Measurements from ENCODE around the gene RTKN. TPM values are rescaled to one million over a fixed set of nuclear protein-coding genes. Genes with fewer than 3 reads are reported as not detected.

RTKN gene
- total and polyA plus RNA-seq, 9 of the 15 experiments (the other 6 are each of a cell fraction or from before 2014, with no cell fraction given), result 0.14 to 6.9 (median 3.6) TPM

- no peak for TF ChIP-seq ZNF318 (IDR thresholded peaks at IDR 0.05; ENCODE audit: borderline replicate concordance in 1 of 2, low read depth in 1 of 2)
- no peak for TF ChIP-seq KHSRP (IDR thresholded peaks at IDR 0.05)
- no peak for TF ChIP-seq NR2C2 (CRISPR knock-in tag; IDR thresholded peaks at IDR 0.05)
- TF ChIP-seq NR2C2 (tag; IDR thresholded peaks at IDR 0.05), result no peak; the same call in 1 of the 2 replicates
- no peak for TF ChIP-seq ZBTB9 (CRISPR knock-in tag; IDR thresholded peaks at IDR 0.05)
- TF ChIP-seq, protein P1, sequence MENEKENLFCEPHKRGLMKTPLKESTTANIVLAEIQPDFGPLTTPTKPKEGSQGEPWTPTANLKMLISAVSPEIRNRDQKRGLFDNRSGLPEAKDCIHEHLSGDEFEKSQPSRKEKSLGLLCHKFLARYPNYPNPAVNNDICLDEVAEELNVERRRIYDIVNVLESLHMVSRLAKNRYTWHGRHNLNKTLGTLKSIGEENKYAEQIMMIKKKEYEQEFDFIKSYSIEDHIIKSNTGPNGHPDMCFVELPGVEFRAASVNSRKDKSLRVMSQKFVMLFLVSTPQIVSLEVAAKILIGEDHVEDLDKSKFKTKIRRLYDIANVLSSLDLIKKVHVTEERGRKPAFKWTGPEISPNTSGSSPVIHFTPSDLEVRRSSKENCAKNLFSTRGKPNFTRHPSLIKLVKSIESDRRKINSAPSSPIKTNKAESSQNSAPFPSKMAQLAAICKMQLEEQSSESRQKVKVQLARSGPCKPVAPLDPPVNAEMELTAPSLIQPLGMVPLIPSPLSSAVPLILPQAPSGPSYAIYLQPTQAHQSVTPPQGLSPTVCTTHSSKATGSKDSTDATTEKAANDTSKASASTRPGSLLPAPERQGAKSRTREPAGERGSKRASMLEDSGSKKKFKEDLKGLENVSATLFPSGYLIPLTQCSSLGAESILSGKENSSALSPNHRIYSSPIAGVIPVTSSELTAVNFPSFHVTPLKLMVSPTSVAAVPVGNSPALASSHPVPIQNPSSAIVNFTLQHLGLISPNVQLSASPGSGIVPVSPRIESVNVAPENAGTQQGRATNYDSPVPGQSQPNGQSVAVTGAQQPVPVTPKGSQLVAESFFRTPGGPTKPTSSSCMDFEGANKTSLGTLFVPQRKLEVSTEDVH (IDR thresholded peaks at IDR 0.05; ENCODE audit: low read depth, partially characterized antibody), result peak; percentile 49
- TF ChIP-seq MBD2 (IDR thresholded peaks at IDR 0.05; ENCODE audit: borderline replicate concordance, low read depth), result 0 out of 2 replicates have a peak, but pooled peaks have one; percentile 43
- TF ChIP-seq ZNF263 (CRISPR knock-in tag; IDR thresholded peaks at IDR 0.05; ENCODE audit: borderline replicate concordance), result 0 out of 2 replicates have a peak, but pooled peaks have one; percentile 19
- TF ChIP-seq ZBTB33 (CRISPR knock-in tag; IDR thresholded peaks at IDR 0.05), result peak; percentile 21; the same call in 1 of the 2 replicates
- TF ChIP-seq DPF2 (IDR thresholded peaks at IDR 0.05), result peak; percentile 62; the same call in 1 of the 2 replicates
- peak; percentile 62 for TF ChIP-seq ATF7 (IDR thresholded peaks at IDR 0.05)
- TF ChIP-seq ZNF282 (CRISPR knock-in tag; IDR thresholded peaks at IDR 0.05), result no peak
Measured at GRCh38 chr2:74391580-74392448, 49.9 kb downstream of the RTKN start (continued).

Measured in K562 (cell line).